HepG2 (cell line): ENCODE measurements around the gene PPP2R5B. TPM values are rescaled to one million over a fixed set of nuclear protein-coding genes. Genes with fewer than 3 reads are reported as not detected.

Experiments used
- ATAC-seq: fragments of 200-7000 bp; cut with Tn5 transposase; 3 replicates; pipeline ENCODE4 v1.9.1; 2020; ENCODE audit warnings: mild to moderate bottlenecking, moderate library complexity
- BruUV-seq: library from RNA; stranded (reverse); fragments of 400-500 nt; replicated peaks from 2 replicates; lab custom pipeline; 2021; lab: Mats Ljungman, UMichigan
- CTCF ChIA-PET: fragments of 300-600 bp; formaldehyde crosslinking; extraction: SDS; loops from one replicate; lab custom pipeline; 2021; ENCODE audit warnings: low total read pairs, inconsistent platforms, low intra/inter-chr PET ratio; lab: Yijun Ruan, JAX
- POLR2A ChIA-PET: fragments of 350-600 bp; sonication (Branson Sonifier 250); formaldehyde crosslinking; loops from one replicate; lab custom pipeline; 2020; ENCODE audit warnings: antibody characterized with exemption, inconsistent platforms; lab: Yijun Ruan, JAX
- DNase-seq: peaks from one replicate; pipeline ENCODE4 v3.0.0-alpha.2; 2015; ENCODE audit warnings: low spot score
- FAIRE-seq: peaks from 3 replicates; lab custom pipeline; 2011; peaks lifted over from hg19 to GRCh38; lab: Jason Lieb, UNC
- H2AFZ ChIP-seq: one replicate; pipeline ENCODE4 v1.6.1; 2011; ENCODE audit warnings: low read length, inconsistent platforms
- H3K27ac ChIP-seq: fragments of 300-600 bp; 3 replicates; pipeline ENCODE4 v1.8.0; 2011; ENCODE audit warnings: mixed run types, mild to moderate bottlenecking, mixed read lengths, low read length, inconsistent platforms; ENCODE audit not compliant: insufficient read depth; ENCODE audit errors: extremely low read length
- H3K27me3 ChIP-seq, 2 experiments: fragments of 200-600 bp in 1 of 2; 2 replicates in 1 of 2; 3 replicates in 1 of 2; pipeline versions ENCODE4 v1.6.0 to v1.8.0; 2011; ENCODE audit warnings: low read length in 2 of 2, mild to moderate bottlenecking in 2 of 2, moderate library complexity in 2 of 2, inconsistent platforms in 1 of 2; ENCODE audit not compliant: insufficient read depth in 2 of 2, control insufficient read depth in 1 of 2
- H3K36me3 ChIP-seq, 2 experiments: fragments of 200-600 bp in 1 of 2; replicated peaks in 1 of 2; 2 replicates in 1 of 2; 3 replicates in 1 of 2; pipeline versions ENCODE4 v1.5.1 to v1.8.0; 2011; ENCODE audit warnings: low read length in 2 of 2, inconsistent platforms in 1 of 2; ENCODE audit not compliant: insufficient read depth in 2 of 2, control insufficient read depth in 1 of 2
- H3K4me1 ChIP-seq: 2 replicates; pipeline ENCODE4 v1.5.1; 2012; ENCODE audit warnings: low read length, inconsistent platforms; ENCODE audit not compliant: insufficient read depth
- H3K4me2 ChIP-seq: 2 replicates; pipeline ENCODE4 v1.6.0; 2011; ENCODE audit warnings: low read depth, low read length, inconsistent platforms
- H3K4me3 ChIP-seq, 3 experiments: fragments of 200-600 bp in 1 of 3; sonication (generic), shearing (Covaris generic) in 1 of 3; replicated peaks in 1 of 3; 2 replicates each; pipeline ENCODE4 v1.5.1; 2011 to 2016; ENCODE audit warnings: low read length in 3 of 3, inconsistent platforms in 2 of 3, low read depth in 2 of 3, mild to moderate bottlenecking in 2 of 3, control low read depth in 1 of 3, mixed read lengths in 1 of 3; ENCODE audit not compliant: insufficient read depth in 1 of 3
- H3K79me2 ChIP-seq: one replicate; pipeline ENCODE4 v1.6.1; 2011; ENCODE audit warnings: low read length, inconsistent platforms; ENCODE audit not compliant: insufficient read depth
- H3K9ac ChIP-seq: 2 replicates; pipeline ENCODE4 v1.6.0; 2011; ENCODE audit warnings: mild to moderate bottlenecking, low read depth, low read length, inconsistent platforms; ENCODE audit not compliant: insufficient read depth
- H3K9me3 ChIP-seq: 2 replicates; pipeline ENCODE4 v1.5.1; 2012; ENCODE audit warnings: mild to moderate bottlenecking, low read length
- H4K20me1 ChIP-seq: 2 replicates; pipeline ENCODE4 v1.6.0; 2011; ENCODE audit warnings: inconsistent platforms, mild to moderate bottlenecking, low read length, moderate library complexity; ENCODE audit not compliant: insufficient read depth
- HNRNPL ChIP-seq: fragments of 200-400 bp; formaldehyde crosslinking; IDR thresholded peaks from 2 replicates; pipeline ENCODE4 v1.6.1; 2017; ENCODE audit warnings: mild to moderate bottlenecking, low read depth, low read length
- UBTF ChIP-seq: sonication (generic); formaldehyde crosslinking; IDR thresholded peaks from 2 replicates; pipeline ENCODE4 v1.4.0; 2020; ENCODE audit warnings: mild to moderate bottlenecking, missing genetic modification reagents
- ZNF280D ChIP-seq: sonication (generic); formaldehyde crosslinking; IDR thresholded peaks from 2 replicates; pipeline ENCODE4 v1.5.1; 2020; ENCODE audit warnings: mild to moderate bottlenecking, missing genetic modification reagents
- ZNF30 ChIP-seq: sonication (generic); formaldehyde crosslinking; IDR thresholded peaks from 2 replicates; pipeline ENCODE4 v1.5.0; 2020; ENCODE audit warnings: mild to moderate bottlenecking, missing genetic modification reagents
- ZNF350 ChIP-seq: sonication (generic); formaldehyde crosslinking; IDR thresholded peaks from 2 replicates; pipeline ENCODE4 v1.4.0; 2020; ENCODE audit warnings: mild to moderate bottlenecking, low read depth, missing genetic modification reagents, borderline replicate concordance
- WGBS: methylation state at CpG from one replicate; pipeline ENCODE4 v1.1.6; 2017; ENCODE audit warnings: low lambda C conversion rate; 5-methylcytosine and 5-hydroxymethylcytosine counted together
- in situ Hi-C: cut with HindIII; loops from 2 replicates; pipeline ENCODE4 v1.10.0; 2017; ENCODE audit warnings: low pct_unique_long_range_greater_than_20kb; ENCODE audit not compliant: extremely low pct_ligation_motif_present
- intact Hi-C: fragments of 100-400 bp; cut with micrococcal nuclease; formaldehyde crosslinking; loops from one replicate; pipeline ENCODE4 v1.10.0; 2022; ENCODE audit not compliant: unreplicated experiment
- polyA plus RNA-seq, 8 experiments: library from polyadenylated mRNA; depleted of rRNA in 3 of 8; stranded (reverse) in 7 of 8; unstranded in 1 of 8; fragments of >200 nt; fragmentation: Illumina TruSeq in 4 of 8; extraction: Trizol in 4 of 8; gene quantifications; 2 replicates each; pipeline versions ENCODE4 v1.2.1 to v1.2.3, GENCODE V29; 2011 to 2016; ENCODE audit warnings: low read depth in 4 of 8, missing spikeins in 1 of 8, mixed read lengths in 1 of 8; ENCODE audit not compliant: insufficient read depth in 1 of 8
- total RNA-seq, 5 experiments: library from RNA; depleted of rRNA; stranded (reverse); fragments of >200 nt; fragmentation: Illumina TruSeq; extraction: Trizol; gene quantifications; 2 replicates each; pipeline ENCODE4 v1.2.3, GENCODE V29; 2016; ENCODE audit warnings: low read depth in 1 of 5

The PPP2R5B gene
- total and polyA plus RNA-seq, 2 of the 13 experiments (the other 11 are each of a cell fraction or from before 2014, with no cell fraction given), result 2.3 to 8.3 TPM

GRCh38 chr11:64876229-64876750, 48.2 kb upstream of the PPP2R5B start:
- no peaks in the 10 kb centered on the region; the same call in 1 of the 2 replicates for H4K20me1 ChIP-seq
- ATAC-seq, result no peak
- no TSS peak for BruUV-seq
- peak overlapping the region; percentile 47 for H3K27ac ChIP-seq
- H2AFZ ChIP-seq, result no peak overlapping the region
- no peaks in the 10 kb centered on the region; a peak in 1 of 5 replicates for H3K27me3 ChIP-seq
- peaks cover 48% of the 10 kb centered on the region for H3K79me2 ChIP-seq
- CTCF ChIA-PET, result no interaction called here
- TF ChIP-seq UBTF (CRISPR knock-in tag) (peak; percentile 12; the same call in 1 of the 2 replicates), ZNF350 (CRISPR knock-in tag) (0 out of 2 replicates have a peak, but pooled peaks have one; percentile 5), HNRNPL (0 out of 2 replicates have a peak, but pooled peaks have one; percentile 5), ZNF30 (CRISPR knock-in tag) (no peak), ZNF280D (CRISPR knock-in tag) (no peak)
- peaks cover 80% of the 10 kb centered on the region for H3K4me1 ChIP-seq
- H3K4me2 ChIP-seq, result peak overlapping the region; percentile 98
- FAIRE-seq, result no peak
- H3K9ac ChIP-seq, result peak overlapping the region; percentile 81
- peaks cover 2 to 10% of the 10 kb centered on the region in 2 experiments; a peak in 2 of 5 replicates for H3K36me3 ChIP-seq
- peak overlapping the region in 2 of 3 experiments; percentile 83 to 99; a peak in 5 of 6 replicates for H3K4me3 ChIP-seq
- in situ Hi-C loops, result no loop called here
- WGBS, result 65% methylated on average over 9 of the region's 11 CpGs
- POLR2A ChIA-PET, result interaction anchor here (1.7 to 10.4 kb wide), 4 partner anchors 12 to 188 kb away, joined by 3 to 132 read pairs (median 26); no protein-coding TSS in a partner anchor
- DNase-seq, result no peak
- intact Hi-C loops, result no loop called here
- H3K9me3 ChIP-seq, result no peaks in the 10 kb centered on the region
